ENCODE measurements around the gene RNU5D-1.
"Not testable (repeated sequence)": the region's sequence is repeated elsewhere in the genome, so short reads cannot be mapped to it uniquely, and the experiment has no call there.

The RNU5D-1 gene

DNA sequence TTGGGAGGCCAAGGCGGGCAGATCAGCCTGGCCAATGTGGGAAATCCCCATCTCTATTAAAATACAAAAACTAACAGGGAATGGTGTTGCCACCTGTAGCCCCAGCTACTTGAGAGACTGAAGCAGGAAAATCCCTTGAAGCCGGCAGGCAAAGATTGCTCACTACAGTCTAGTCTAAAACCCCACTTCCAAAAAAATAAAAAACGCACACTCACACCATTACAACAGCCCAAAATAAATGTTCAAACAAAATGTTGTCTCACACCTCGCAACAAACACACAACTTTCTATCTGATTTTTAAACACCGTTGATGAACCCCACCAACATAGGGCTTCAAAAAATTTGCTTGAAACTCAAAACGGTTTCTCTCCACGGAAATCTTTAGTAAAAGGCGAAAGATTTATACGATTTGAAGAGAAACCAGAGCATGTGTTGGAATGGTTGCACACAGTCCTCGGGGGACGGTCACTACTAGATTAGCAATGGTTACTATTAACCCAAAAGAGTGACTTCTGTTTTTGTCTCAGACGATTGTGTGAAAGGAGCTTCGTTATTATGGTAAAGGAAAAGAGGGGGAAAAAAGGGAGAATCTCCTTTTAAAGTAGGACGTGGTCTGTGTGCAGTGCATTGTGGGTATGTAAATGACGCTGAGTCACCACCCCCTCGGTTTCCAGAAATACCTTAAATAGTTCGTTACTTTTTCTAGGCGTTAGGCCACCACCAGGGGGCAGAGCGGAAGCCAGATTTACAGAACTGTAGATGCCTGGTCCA, at the start of gene RNU5D-1:
RNU5D-1 (minus strand) TSS at position 430 of the 772 bp plus-strand sequence.
- peak; percentile 96 for DNase-seq (ENCODE audit: low spot score)

DNA sequence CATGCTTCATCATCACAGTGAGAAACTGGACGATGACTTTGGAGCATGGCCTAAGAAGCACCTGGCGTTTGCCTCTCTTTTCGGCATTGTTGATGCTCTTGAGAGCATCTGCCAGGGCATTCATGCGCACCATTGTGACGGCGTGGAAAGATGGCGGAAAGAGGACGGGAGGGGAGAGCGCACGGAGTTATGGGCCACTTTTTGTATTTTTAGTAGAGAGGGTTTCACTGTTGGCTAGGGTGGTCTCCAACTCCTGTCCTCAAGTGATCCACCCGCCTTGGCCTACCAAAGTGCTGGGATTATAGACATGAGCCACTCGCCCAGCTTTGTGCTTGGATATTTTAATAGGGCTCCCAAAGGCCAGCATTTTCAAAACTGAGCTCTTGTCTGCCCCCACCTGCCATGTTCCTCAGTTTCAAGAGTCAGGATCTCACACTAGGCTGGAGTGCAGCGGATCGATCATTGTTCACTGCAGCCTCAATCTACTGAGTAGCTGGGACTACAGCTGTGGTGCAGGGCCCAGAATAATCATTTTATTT, 49.7 kb upstream of the RNU5D-1 start:
- no peak for DNase-seq (ENCODE audit: low spot score)

DNA sequence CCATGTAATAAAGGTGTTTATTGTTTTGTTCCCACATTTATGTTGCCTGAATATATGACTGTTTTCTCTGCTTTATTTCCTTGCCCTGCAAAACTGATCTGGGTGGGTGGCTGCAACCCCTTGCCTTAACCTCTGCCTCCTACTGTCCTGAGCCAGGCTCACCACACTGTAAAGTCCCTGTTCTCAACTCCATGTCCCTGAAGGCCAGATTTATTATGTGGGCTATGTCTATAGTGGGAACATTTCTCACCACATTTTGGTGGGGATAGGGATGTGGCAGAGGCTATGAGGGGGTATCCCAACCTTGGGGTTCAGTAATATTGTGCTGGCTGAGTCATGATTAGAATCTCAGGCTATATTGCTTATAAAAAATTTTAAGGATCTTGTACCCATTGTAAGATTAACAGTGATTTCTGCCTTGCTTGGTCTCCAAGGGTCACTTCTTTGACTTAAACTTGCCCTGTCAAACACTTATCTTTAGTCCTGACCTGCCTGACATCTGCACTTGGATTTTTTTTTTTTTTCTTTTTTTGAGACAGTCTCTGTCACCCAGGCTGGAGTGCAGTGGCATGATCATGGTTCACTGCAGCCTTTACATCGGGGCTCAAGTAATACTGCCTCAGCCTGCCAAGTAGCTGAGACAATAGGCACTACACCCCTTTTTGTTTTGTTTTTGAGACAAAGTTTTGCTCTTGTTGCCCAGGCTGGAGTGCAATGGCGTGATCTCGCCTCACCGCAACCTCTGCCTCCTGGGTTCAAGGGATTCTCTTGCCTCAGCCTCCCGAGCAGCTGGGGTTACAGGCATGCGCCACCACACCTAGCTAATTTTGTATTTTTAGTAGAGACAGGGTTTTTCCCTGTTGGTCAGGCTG, 48.0 kb upstream of the RNU5D-1 start:
- no peak for DNase-seq (ENCODE audit: low spot score)

DNA sequence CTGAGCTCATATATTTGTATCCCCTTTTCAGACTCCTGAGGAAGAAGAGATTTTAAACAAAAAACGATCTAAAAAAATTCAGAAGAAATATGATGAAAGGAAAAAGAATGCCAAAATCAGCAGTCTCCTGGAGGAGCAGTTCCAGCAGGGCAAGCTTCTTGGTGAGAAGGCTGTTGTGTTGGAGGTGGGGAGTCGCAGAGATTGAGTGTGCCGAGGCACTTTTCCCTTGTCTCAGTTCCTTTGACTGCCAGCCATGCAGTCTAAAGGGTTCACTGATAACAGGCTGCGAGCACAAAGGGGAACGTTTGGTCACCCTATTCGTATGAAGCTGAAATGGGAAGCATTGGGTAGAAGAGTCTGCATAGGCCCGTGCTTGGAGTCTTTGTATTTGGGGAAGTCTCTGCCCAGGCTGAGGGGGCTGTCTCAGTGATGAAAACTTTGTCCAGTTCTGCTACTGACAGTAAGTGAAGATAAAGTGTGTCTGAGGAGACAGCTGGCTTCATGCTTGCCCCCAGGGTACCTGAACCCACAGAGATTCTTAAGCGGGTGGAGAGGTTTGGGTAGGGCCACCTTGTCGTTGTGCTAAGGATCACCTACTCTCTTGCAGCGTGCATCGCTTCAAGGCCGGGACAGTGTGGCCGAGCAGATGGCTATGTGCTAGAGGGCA, 47.1 kb upstream of the RNU5D-1 start:
- no peak for DNase-seq (ENCODE audit: low spot score)

DNA sequence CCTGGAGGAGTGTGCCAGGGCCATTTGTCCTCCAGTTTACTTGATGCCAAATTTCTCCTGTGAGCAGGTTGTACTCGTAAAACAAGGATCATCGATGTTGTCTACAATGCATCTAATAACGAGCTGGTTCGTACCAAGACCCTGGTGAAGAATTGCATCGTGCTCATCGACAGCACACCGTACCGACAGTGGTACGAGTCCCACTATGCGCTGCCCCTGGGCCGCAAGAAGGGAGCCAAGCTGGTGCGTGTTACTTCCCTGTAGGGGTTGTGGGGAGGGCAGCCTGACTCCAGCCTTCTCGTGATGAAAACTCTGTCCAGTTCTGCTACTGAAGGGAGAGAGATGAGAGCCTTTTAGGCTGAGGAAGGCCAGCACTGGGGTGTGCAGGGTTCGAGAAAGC, 46.6 kb upstream of the RNU5D-1 start:
- no peak for DNase-seq (ENCODE audit: low spot score)

DNA sequence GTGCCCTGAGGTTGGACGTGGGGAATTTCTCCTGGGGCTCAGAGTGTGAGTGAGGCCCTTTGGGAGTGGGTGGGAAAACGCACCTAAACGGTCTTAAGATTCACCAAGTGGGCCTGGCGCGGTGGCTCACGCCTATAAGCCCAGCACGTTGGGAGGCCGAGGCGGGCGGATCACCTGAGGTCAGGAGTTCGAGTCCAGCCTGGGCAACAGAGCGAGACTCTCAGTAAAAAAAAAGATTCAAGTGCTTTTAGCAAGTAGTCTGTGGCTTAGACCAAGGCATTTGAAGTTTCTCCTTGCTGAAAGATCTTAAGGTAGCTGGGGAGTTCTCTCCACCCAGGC, 45.7 kb upstream of the RNU5D-1 start:
- DNase-seq (ENCODE audit: low spot score) = no peak

DNA sequence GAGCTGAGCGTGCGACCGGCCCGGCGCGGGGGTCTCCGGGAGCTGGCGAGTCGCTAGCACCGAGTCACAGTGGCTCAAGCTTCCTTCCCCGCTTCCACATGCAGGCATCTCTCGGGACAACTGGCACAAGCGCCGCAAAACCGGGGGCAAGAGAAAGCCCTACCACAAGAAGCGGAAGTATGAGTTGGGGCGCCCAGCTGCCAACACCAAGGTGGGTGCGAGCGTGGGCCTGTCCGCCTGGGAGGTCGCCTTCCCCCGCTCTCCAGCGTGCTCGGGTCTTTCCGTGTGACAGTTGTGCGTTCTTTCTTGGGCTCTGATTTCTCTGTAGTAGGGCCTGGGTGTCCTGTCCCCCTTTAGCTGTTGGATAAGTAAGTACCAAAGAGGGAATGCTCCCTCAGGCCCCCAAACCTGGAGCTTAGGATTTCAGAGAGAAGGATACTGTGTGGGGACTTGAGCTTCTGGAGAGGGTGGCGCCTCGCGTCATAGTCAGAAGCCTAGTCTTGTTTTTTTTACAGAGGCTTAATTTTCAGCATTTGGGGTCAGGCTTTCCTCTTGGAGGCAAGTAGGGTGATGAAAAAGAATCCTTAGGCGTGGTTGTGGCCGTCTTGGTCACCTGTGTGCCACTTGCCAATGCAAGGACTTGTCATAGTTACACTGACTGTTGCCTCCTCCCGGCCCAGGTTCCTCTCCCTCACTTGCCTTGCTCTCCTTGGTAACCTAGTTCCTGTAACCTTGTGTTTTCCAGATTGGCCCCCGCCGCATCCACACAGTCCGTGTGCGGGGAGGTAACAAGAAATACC, 45.2 kb upstream of the RNU5D-1 start:
- peak; percentile 35 for DNase-seq (ENCODE audit: low spot score)

DNA sequence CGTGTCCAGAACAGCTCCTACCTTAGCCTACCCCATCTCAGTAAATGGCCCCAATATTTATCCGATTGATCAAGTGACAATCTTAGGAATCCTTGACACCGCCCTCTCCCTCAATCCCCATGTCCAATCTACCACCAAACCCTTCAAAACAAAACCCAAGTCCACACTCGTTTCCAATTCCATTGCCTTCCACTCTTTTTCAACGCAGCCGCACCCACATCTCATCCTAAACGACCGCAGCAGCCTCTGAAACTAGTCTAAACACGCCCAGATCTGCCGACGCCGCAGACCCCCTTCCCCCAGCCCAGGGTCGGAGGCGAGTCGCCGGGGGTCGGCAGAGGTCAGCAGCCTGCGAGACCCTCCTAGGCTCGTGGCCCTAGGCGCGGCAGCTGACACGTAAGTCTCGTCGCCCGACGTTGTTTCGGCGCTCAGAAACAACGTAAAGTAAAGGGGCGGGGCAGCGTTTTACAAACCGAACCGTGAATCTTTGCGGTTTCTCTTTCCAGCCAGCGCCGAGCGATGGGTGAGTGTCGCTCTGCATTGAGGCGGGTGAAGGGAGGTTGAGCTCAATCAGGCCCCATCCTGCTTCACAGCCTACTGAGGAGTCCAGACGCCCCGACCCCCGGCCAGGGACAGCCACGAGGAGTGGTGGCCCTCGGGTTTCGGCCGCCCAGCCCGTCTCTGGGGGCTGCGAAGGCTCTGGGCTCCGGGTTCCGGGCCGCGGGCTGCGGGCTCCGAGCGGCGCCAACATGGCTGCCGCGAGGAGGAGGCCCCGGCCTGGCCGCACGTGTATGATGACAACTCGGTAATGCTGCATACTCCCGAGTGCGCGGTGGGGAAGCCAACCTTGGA, 44.3 kb upstream of the RNU5D-1 start, which contains the start of gene RPS8:
RPS8 (plus strand) TSS at position 463 of the 852 bp plus-strand sequence; CDS start at position 520, 57 bp downstream.
- peak; percentile 90 for DNase-seq (ENCODE audit: low spot score)

DNA sequence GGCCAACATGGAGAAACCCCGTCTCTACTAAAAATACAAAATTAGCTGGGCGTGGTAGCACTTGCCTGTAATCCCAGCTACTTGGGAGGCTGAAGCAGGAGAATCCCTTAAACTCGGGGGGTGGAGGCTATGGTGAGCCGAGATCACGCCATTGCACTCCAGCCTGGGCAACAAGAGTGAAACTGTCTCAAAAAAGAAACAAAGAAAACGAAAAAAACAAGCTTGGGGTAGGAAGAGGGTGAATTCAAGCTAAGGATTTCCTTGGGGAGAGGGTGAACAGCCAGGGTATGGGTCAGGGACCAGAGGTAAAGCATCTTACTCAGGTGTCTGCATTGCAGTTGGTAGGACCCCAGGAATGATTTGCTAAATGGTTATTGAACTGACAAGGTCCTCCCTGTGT, 35.5 kb upstream of the RNU5D-1 start:
- not testable (repeated sequence) for DNase-seq (ENCODE audit: low spot score)

DNA sequence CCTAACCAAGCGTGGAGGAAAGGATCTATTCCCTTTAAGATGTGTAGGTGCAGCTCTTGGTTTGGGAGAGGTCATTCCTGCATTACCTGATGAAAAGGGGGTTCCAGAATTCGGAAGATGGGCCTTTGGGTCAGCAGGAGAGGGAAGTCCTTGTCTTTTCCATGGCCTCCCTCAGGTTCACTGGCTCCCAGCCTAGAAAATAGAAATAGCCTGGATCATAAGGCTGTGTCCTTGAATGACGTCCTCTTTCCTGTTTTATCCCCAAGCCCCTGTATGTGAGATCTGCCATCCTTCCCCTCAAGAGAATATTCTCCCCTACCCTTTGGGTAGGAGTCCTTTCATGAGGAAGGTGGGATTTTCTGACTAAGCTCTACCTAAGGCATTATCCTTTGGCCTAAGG, 29.9 kb upstream of the RNU5D-1 start:
- no peak for DNase-seq (ENCODE audit: low spot score)

DNA sequence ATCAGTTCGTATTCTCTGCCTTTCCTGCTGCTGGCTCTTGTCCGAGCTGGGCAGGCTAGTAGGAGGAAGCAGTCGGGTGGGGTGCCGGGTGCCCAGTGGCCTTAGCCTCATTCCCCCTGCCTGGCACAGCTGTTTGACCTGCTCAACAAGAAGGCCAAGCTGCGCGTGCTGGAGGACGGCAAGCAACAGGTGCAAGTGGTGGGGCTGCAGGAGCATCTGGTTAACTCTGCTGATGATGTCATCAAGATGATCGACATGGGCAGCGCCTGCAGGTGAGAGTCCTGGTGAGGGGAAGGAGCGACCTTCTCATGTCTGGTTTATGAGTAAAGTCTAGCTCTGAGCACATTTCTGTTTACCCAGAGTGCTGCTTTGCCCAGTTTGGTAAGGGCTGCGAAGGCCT, 28.1 kb upstream of the RNU5D-1 start:
- no peak for DNase-seq (ENCODE audit: low spot score)

DNA sequence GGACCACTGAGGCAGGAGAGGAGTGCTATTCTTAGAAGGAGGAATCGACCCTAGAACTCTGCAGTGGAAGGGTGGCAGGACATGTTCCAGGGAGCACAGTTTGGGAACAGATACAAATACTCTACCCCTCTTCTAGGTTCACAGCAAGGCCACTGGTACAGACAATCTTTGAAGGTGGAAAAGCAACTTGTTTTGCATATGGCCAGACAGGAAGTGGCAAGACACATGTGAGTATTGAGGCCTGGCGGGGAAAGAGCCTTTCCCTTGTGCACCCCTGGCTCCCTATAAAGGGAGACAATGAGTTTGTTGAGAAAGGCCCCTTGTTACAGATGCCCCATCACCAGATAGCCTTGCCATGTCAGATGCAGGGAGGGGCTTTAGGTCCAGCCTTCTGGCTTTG, 26.4 kb upstream of the RNU5D-1 start:
- DNase-seq (ENCODE audit: low spot score) = no peak

DNA sequence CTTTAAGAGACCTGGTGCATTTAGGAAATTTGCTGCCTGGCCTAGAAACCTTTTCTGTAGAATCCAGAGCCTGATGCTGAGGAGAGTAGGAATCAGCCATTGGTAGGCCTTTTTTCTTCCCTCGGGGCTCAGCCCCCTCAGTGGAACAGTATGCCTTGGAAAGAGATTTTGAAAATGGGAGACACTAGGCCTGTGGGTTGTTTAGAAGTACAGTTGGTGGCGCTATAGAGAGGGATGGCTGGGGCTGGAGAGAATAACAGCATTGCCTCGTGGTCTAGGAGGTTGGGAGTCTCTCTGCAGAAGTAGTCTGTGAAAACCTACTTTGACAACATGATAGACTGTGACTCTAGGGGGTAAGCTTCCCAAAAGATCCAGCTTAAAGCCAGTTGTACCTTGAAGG, 16.9 kb upstream of the RNU5D-1 start:
- no peak for DNase-seq (ENCODE audit: low spot score)

DNA sequence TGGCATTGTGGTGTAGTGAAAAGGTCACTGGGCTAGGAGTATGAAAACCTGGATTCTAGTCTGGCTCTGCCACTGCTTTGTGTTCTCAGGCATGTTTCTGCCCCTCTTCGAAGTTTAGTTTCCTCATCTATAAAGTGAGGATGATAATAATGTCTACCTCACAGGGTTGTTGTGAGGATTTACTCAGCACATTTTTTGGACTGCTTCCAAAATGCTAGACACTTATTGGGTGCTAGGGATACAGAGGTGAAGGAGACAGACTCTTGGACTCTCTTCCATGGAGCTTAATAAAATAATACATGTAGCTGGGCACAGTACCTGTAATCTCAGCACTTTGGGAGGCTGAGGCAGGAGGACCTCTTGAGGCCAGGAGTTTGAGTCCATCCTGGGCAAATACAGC, 12.2 kb upstream of the RNU5D-1 start:
- DNase-seq (ENCODE audit: low spot score) = no peak

DNA sequence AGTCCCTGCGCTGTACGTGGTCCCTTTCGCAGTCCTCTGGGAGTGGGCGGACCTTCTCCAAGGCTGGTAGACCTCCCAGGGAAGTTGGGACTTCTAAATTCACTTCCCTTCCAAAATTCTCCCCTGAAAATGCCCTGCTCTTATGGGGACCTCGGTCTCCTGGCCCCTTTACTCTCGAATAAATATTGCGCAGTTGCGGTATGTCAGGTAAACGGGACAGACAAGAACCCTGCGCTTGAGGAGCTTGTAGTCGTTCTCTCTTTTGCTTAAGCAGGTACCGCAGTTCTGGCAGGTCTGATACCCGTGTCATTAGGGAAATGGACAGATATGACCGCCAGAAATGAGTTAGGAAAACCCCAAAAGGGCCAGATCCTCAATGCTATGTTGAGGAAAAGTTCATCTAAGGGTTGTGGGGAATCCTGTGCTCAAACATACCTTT, 9.2 kb upstream of the RNU5D-1 start:
- DNase-seq (ENCODE audit: low spot score) = no peak

DNA sequence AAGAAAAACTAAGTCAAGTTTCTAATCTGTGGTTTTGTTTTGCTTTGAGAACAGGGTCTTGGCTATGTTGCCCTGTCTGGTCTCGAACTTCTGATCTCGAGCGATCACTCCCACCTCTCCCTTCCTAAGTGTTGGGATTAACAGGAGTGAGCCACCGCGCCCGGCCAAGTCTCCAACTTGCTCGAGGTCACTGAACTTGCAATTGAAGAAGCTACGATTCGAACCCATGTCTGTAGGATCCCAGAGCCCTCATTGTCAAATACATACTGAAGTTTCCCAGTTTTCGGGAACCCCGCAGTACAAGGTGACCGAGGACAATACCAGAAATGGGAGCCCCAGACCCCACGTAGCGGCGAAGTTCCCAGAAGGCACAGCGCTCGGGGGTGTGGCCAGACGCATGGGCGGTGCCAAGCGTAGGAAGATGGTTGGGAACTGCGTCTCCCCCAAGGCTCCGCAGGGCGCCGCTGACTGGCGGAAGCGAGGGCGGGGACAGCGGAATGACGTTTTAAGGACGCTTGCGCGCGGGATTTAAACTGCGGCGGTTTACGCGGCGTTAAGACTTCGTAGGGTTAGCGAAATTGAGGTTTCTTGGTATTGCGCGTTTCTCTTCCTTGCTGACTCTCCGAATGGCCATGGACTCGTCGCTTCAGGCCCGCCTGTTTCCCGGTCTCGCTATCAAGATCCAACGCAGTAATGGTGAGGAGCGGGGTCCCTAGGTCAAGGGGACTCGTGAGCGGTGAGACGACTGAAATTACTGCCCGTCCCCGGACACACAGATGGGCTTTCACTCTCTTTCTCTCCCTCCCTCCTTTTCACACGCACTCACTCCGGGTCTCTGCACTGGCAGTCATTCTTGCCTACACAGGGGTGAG, 8.6 kb upstream of the RNU5D-1 start, which contains the start of gene KIF2C:
KIF2C (plus strand) TSS at position 531 of the 872 bp plus-strand sequence; CDS start at position 627, 96 bp downstream.
- peak; percentile 96 for DNase-seq (ENCODE audit: low spot score)

DNA sequence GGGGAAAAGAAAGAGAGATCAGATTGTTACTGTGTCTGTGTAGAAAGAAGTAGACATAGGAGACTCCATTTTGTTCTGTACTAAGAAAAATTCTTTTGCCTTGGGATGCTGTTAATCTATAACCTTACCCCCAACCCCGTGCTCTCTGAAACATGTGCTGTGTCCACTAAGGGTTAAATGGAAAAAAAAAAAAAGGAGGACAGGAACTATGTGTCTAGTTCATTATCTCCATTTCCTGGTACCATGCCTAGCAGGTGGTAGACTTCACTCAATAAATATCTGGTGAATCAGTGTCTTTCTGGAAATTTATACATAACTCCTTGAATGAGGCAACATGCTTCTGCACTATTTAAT, 8.0 kb upstream of the RNU5D-1 start:
- DNase-seq (ENCODE audit: low spot score) = not testable (repeated sequence)

DNA sequence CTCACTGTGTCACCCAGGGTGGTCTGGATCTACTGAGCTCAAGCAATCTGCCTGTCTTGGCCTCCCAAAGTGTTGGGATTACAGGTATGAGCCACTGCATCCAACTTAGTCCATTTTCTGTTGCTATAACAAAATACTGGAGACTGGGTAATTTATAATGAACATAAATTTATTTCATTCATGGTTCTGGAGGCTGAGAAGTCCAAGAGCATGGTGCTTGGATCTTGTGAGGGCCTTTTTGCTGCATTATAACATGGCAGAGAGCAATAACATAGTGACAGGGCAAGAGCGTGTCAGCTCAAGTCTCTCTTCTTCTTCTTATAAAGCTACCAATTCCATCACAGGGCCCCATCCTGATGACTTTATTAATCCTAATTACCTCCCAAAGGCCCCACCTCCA, 5.0 kb upstream of the RNU5D-1 start:
- DNase-seq (ENCODE audit: low spot score) = no peak

DNA sequence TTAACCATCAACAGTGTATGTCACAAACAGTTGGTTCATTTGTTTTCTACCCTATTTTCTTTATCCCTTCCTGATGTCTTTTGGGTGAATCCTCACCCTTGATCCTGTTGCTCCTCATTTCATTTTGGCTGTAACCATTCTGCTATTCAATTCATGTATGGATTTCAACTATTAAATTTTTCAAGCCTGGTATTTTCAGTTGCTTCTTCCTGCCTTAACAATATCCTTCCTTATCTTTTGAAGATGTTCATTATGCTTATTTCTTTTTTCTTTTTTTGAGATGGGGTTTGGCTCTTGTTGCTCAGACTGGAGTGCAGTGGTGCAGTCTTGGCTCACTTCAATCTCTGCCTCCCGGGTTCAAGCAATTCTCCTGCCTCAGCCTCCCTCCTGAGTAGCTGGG, 2.8 kb upstream of the RNU5D-1 start:
- DNase-seq (ENCODE audit: low spot score) = no peak

DNA sequence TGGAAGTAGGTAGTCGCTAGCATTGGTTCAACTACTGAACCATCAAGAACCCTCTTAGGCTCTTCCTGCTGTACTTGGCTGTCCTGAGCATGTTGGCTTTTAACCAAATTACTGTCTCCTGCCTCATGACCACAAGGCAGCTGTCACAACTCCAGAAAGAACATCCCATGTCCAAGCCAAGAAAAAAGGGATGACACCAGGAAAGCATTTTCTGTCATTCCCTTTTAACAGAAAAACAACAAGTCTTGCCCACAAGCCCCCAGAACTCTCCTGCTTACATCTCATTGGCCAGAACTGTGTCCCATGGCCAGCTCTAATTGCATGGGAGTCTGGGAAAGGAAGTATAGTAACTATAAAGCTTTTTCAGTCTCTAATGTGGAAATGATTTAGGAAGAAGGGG, 2.4 kb upstream of the RNU5D-1 start:
- no peak for DNase-seq (ENCODE audit: low spot score)

Data from CD4-positive, alpha-beta T cell treated with Interleukin-15 for 4 hours (primary cell).